AML-193 (cell line): ENCODE results near the gene EIF4A3.
"Not testable (repeated sequence)": the region's sequence is repeated elsewhere in the genome, so short reads cannot be mapped to it uniquely, and the experiment has no call there.

Experiments used
- DNase-seq, 2 experiments: peaks; one replicate each; lab custom pipeline; 2025; lab: John Stamatoyannopoulos, UW

Gene EIF4A3

GRCh38 chr17:80171681-80172080, 24.8 kb upstream of the EIF4A3 start:
- no peak for DNase-seq

GRCh38 chr17:80169784-80170500, 23.0 kb upstream of the EIF4A3 start, which contains the start of gene CARD14:
CARD14 (plus strand) TSS chr17:80170030; CDS start chr17:80181439, 11,409 bp downstream.
- DNase-seq: no peak

GRCh38 chr17:80169107-80169506, 22.2 kb upstream of the EIF4A3 start:
- DNase-seq: no peak

GRCh38 chr17:80168371-80168770, 21.4 kb upstream of the EIF4A3 start:
- no peak for DNase-seq

- DNase-seq: no peak
Observed at GRCh38 chr17:80166446-80166845, 19.5 kb upstream of the EIF4A3 start.

GRCh38 chr17:80164185-80164584, 17.3 kb upstream of the EIF4A3 start:
- no peak for DNase-seq

- no peak for DNase-seq
Observed at GRCh38 chr17:80163336-80163735, 16.4 kb upstream of the EIF4A3 start.

GRCh38 chr17:80160536-80160935, 13.6 kb upstream of the EIF4A3 start:
- DNase-seq: no peak

GRCh38 chr17:80158846-80159245, 11.9 kb upstream of the EIF4A3 start:
- DNase-seq: no peak

GRCh38 chr17:80155600-80155999, 8.7 kb upstream of the EIF4A3 start:
- DNase-seq: not testable (repeated sequence)

GRCh38 chr17:80154166-80154565, 7.2 kb upstream of the EIF4A3 start:
- DNase-seq: no peak

GRCh38 chr17:80153004-80153403, 6.1 kb upstream of the EIF4A3 start:
- no peak for DNase-seq

GRCh38 chr17:80152081-80152702, 5.3 kb upstream of the EIF4A3 start:
- DNase-seq: peak; percentile 44 to 63

- no peak for DNase-seq
Observed at GRCh38 chr17:80151333-80151732, 4.4 kb upstream of the EIF4A3 start.

- peak; percentile 22 to 27 for DNase-seq
Observed at GRCh38 chr17:80146121-80147034, 550 bp downstream of the EIF4A3 start.

GRCh38 chr17:80145076-80146075, 1.6 kb downstream of the EIF4A3 start:
- DNase-seq: no peak

GRCh38 chr17:80142929-80143328, 4.0 kb downstream of the EIF4A3 start:
- no peak for DNase-seq

- no peak for DNase-seq
Observed at GRCh38 chr17:80141463-80142165, 5.3 kb downstream of the EIF4A3 start.

GRCh38 chr17:80138856-80139426, 8.0 kb downstream of the EIF4A3 start:
- no peak for DNase-seq

GRCh38 chr17:80137131-80137530, 9.8 kb downstream of the EIF4A3 start:
- DNase-seq: no peak
